ENCODE data around the gene GPR85.

The GPR85 gene

DNA sequence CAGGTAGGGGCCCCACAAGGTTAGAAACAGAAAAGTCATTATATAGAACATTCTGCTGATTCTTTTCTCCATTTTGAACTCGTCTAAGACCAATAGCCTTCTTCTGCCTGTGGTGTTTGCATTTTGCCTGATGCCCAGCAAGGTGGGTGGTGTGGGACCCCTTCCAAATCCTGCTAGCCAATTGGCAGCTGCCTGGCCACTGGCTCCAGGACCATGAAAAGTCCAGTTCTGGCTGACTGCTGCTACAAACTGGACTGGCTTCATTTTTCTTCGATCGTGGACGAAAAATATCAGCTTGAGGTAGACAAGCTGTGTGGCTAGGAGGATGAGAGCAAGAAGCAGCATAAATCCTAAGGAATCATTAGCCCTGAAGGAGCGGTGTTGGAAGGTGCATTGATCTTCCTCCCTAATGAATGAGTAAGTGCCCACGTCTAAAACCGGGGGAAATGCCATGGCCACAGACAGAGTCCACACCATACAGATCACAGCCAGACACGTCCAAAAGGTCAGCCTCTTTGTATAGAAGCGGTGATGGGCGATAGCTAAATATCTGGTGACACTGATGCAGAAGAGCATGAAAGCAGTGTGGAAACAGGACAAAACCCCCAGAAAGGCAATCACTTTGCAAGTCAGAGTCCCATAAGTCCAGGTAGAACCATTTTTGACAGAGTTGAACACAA is 2.7 kb downstream of the GPR85 start:
- no peak overlapping the region for H3K4me3 ChIP-seq (ENCODE audit: low read depth, low read length)
- no peak for DNase-seq (ENCODE audit: low read depth)
- TF ChIP-seq, protein P1, sequence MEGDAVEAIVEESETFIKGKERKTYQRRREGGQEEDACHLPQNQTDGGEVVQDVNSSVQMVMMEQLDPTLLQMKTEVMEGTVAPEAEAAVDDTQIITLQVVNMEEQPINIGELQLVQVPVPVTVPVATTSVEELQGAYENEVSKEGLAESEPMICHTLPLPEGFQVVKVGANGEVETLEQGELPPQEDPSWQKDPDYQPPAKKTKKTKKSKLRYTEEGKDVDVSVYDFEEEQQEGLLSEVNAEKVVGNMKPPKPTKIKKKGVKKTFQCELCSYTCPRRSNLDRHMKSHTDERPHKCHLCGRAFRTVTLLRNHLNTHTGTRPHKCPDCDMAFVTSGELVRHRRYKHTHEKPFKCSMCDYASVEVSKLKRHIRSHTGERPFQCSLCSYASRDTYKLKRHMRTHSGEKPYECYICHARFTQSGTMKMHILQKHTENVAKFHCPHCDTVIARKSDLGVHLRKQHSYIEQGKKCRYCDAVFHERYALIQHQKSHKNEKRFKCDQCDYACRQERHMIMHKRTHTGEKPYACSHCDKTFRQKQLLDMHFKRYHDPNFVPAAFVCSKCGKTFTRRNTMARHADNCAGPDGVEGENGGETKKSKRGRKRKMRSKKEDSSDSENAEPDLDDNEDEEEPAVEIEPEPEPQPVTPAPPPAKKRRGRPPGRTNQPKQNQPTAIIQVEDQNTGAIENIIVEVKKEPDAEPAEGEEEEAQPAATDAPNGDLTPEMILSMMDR (conservative IDR thresholded peaks at IDR 0.05; ENCODE audit: low read depth, low read length) = no peak

DNA sequence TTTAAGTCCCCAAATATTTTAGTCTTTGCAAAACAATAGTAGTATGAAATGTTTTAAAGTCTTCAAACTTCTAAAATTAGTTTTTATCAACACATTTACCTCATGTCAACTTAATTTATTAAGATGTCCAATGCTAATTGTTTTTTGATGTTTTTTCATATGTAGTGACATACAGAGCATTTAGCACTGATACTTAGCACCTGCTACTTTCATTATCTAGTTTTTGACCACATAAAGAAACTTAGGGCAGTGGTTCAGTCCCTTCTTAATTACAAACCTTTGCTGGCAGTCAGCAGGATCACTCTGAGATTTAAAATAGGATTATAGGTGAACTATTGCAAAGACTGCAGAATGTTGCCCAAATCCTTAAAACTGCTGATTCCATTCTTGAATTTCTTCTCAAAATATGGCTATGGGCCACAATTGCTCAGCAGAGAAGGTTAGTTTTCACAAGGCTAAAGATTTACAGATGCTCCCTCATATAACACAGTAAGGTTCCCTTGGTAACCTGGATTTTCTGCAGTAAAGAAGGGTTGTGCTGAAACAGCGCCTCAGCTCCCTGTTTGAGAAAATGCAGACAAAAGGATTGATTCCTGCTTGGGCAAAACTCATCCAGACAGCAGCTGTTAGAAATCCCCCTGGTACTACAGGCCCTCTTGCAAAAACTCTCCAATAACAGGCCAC is 3.4 kb downstream of the GPR85 start:
- TF ChIP-seq, protein P1 (conservative IDR thresholded peaks at IDR 0.05; ENCODE audit: low read depth, low read length) = no peak
- no peak overlapping the region for H3K4me3 ChIP-seq (ENCODE audit: low read depth, low read length)
- DNase-seq (ENCODE audit: low read depth) = no peak

DNA sequence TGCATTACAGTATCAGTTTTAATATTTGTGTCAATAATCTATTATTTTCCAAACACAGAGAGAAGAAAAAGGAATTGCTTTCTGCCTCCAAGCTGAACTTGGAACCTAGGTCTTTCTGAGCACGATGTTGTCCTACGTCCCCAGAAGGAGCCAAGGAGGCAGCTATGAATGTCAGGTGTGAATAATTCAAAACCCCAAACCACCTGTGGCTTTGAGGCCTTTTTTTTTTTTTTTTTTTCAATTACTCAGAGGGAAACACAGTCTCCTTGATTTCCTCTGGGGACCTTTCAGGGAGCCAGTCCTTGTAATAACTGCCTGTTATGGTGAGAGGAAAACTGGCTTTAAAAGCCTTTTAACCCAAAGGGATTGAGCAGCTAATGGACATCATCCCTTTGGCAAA is 8.3 kb downstream of the GPR85 start:
- TF ChIP-seq, protein P1 (conservative IDR thresholded peaks at IDR 0.05; ENCODE audit: low read depth, low read length) = no peak
- H3K4me3 ChIP-seq (ENCODE audit: low read depth, low read length) = no peak overlapping the region

GRCh38 chr7:113076703-113077102 is 9.9 kb downstream of the GPR85 start:
- no peak for DNase-seq (ENCODE audit: low read depth)
- TF ChIP-seq, protein P1 (conservative IDR thresholded peaks at IDR 0.05; ENCODE audit: low read depth, low read length) = no peak
- no peak overlapping the region for H3K4me3 ChIP-seq (ENCODE audit: low read depth, low read length)

More for the DNA sequence above, 8.3 kb downstream of the GPR85 start:
- DNase-seq (ENCODE audit: low read depth) = no peak

GRCh38 chr7:113071465-113071864 is 15.2 kb downstream of the GPR85 start:
- TF ChIP-seq, protein P1 (conservative IDR thresholded peaks at IDR 0.05; ENCODE audit: low read depth, low read length) = no peak
- H3K4me3 ChIP-seq (ENCODE audit: low read depth, low read length) = no peak overlapping the region
- peak; percentile 88 for DNase-seq (ENCODE audit: low read depth)

DNA sequence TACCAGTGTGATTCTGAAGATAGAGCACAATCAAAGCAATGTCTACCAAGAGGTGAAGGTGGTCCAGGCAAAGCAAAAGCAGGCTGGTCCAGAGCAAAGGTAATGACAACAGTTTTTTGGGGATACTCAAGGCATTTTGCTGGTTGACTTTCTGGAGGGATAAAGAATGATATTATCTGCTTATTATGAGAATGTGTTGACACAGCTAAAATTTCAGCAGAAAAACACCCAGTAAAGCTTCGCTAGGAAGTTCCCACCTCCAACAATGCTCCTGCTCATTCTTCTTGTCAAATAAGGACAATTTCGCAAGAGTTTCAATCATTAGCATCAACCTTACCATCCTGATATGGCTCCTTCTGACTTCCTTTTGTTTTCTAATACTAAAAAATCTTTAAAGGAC is 24.1 kb downstream of the GPR85 start:
- H3K4me3 ChIP-seq (ENCODE audit: low read depth, low read length) = no peak overlapping the region
- TF ChIP-seq, protein P1 (conservative IDR thresholded peaks at IDR 0.05; ENCODE audit: low read depth, low read length) = no peak
- DNase-seq (ENCODE audit: low read depth) = no peak

DNA sequence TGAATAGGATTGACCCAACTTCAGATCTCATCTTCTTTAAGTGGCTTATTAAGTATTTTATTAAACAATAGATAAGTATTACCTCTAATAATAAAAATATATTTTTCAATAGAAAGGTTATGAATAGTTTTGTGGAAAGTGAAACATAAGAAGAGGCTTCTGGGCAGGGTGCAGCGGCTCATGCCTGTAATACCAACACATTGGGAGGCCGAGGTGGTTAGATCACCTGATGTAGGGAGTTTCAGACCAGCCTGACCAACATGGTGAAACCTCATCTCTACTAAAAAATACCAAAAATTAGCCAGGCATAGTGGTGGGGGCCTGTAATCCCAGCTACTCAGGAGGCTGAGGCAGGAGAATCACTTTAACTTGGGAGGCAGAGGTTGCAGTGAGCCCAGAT is 26.5 kb downstream of the GPR85 start:
- no peak for DNase-seq (ENCODE audit: low read depth)
- TF ChIP-seq, protein P1 (conservative IDR thresholded peaks at IDR 0.05; ENCODE audit: low read depth, low read length) = no peak
- no peak overlapping the region for H3K4me3 ChIP-seq (ENCODE audit: low read depth, low read length)
